Caco-2 (cell line): ENCODE measurements around the gene MYH9. TPM values are rescaled to one million over a fixed set of nuclear protein-coding genes. Genes with fewer than 3 reads are reported as not detected.

ENCODE experiments used
- BruUV-seq: library from RNA; stranded (reverse); fragments of 400-500 nt; replicated peaks from 2 replicates; lab custom pipeline; 2021; lab: Mats Ljungman, UMichigan
- CTCF ChIA-PET: fragments of 300-600 bp; sonication (Branson Sonifier 250); formaldehyde crosslinking; loops from one replicate; lab custom pipeline; 2022; ENCODE audit warnings: antibody characterized with exemption; lab: Charles Lee
- POLR2A ChIA-PET: fragments of 300-600 bp; sonication (Branson Sonifier 250); formaldehyde crosslinking; loops from one replicate; lab custom pipeline; 2022; ENCODE audit warnings: antibody characterized with exemption; lab: Charles Lee
- DNase-seq, 2 experiments: peaks; one replicate each; pipeline versions ENCODE4 v3.0.0 to v3.0.0-alpha.2; 2020 to 2022
- H3K27me3 ChIP-seq: replicated peaks from 2 replicates; pipeline ENCODE4 v1.6.0; 2011; ENCODE audit warnings: low read length; ENCODE audit not compliant: control insufficient read depth, insufficient read depth
- H3K36me3 ChIP-seq: 2 replicates; pipeline ENCODE4 v1.5.1; 2011; ENCODE audit warnings: low read length; ENCODE audit not compliant: control insufficient read depth, insufficient read depth
- H3K4me1 ChIP-seq: fragments of 250-450 bp; sonication (Bioruptor Pico); 2 replicates; pipeline ENCODE4 v1.5.1; 2020; ENCODE audit warnings: mild to moderate bottlenecking
- H3K4me3 ChIP-seq: 2 replicates; pipeline ENCODE4 v1.5.1; 2011; ENCODE audit warnings: low read depth, mild to moderate bottlenecking, control low read depth, low read length
- H3K9me3 ChIP-seq: fragments of 250-450 bp; sonication (Bioruptor Pico); 2 replicates; pipeline ENCODE4 v1.5.1; 2020; ENCODE audit warnings: mild to moderate bottlenecking, moderate library complexity
- H3K27ac Mint-ChIP-seq: one replicate; pipeline ENCODE4 v1.8.0; 2022; ENCODE audit warnings: mixed read lengths; ENCODE audit not compliant: unreplicated experiment
- H3K27me3 Mint-ChIP-seq: one replicate; pipeline ENCODE4 v1.8.0; 2022; ENCODE audit warnings: mixed read lengths; ENCODE audit not compliant: insufficient read depth, unreplicated experiment
- H3K36me3 Mint-ChIP-seq: one replicate; pipeline ENCODE4 v1.8.0; 2022; ENCODE audit warnings: mild to moderate bottlenecking, mixed read lengths; ENCODE audit not compliant: insufficient read depth, unreplicated experiment
- H3K4me1 Mint-ChIP-seq: one replicate; pipeline ENCODE4 v1.8.0; 2022; ENCODE audit warnings: low read depth, mixed read lengths; ENCODE audit not compliant: unreplicated experiment
- H3K4me3 Mint-ChIP-seq: one replicate; pipeline ENCODE4 v1.8.0; 2022; ENCODE audit warnings: mild to moderate bottlenecking, moderate library complexity, mixed read lengths; ENCODE audit not compliant: unreplicated experiment
- H3K9me3 Mint-ChIP-seq: one replicate; pipeline ENCODE4 v1.8.0; 2022; ENCODE audit warnings: mixed read lengths; ENCODE audit not compliant: unreplicated experiment
- intact Hi-C: fragments of 100-400 bp; cut with micrococcal nuclease; formaldehyde crosslinking; loops from one replicate; pipeline ENCODE4 v1.10.0; 2022; ENCODE audit not compliant: unreplicated experiment
- total RNA-seq: library from RNA; stranded (reverse); gene quantifications from 2 replicates; pipeline ENCODE4 v1.2.3, GENCODE V29; 2022
- TF ChIP-seq, protein P1 (sequence below), 2 experiments: fragments of 200-600 bp in 1 of 2; IDR thresholded peaks; 1 replicate in 1 of 2; 2 replicates in 1 of 2; pipeline versions ENCODE4 v1.5.1 to v1.8.0; 2011 to 2022; ENCODE audit warnings: antibody characterized with exemption in 1 of 2, control low read depth in 1 of 2, inconsistent platforms in 1 of 2, low read depth in 1 of 2, low read length in 1 of 2, mild to moderate bottlenecking in 1 of 2, moderate library complexity in 1 of 2; ENCODE audit not compliant: insufficient read depth in 1 of 2, severe bottlenecking in 1 of 2, unreplicated experiment in 1 of 2

The MYH9 gene
- total RNA-seq, 1 experiment from 2014 or later, result 513 TPM

DNA sequence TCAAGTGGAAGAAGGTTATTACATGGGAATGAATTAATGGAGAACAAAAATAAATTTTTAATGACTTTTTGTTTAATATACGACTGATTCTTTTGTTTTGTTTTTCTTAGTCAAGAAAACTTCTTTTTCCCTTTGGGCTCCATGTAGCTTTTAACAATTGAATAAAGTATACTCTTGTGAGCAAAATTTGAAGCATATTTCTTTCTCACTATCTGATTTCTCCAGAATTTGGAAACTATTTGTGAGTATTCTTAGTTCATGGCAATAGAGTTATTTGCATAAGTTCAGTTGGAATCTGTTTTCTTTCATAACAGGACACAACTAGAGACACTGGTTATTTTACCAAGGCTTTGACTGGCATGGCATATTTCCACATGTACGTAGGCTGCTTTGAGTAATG, 138.6 kb downstream of the MYH9 start:
- no TSS peak for BruUV-seq
- H3K9me3 Mint-ChIP-seq, result no peaks in the 10 kb centered on the region
- TF ChIP-seq, protein P1, sequence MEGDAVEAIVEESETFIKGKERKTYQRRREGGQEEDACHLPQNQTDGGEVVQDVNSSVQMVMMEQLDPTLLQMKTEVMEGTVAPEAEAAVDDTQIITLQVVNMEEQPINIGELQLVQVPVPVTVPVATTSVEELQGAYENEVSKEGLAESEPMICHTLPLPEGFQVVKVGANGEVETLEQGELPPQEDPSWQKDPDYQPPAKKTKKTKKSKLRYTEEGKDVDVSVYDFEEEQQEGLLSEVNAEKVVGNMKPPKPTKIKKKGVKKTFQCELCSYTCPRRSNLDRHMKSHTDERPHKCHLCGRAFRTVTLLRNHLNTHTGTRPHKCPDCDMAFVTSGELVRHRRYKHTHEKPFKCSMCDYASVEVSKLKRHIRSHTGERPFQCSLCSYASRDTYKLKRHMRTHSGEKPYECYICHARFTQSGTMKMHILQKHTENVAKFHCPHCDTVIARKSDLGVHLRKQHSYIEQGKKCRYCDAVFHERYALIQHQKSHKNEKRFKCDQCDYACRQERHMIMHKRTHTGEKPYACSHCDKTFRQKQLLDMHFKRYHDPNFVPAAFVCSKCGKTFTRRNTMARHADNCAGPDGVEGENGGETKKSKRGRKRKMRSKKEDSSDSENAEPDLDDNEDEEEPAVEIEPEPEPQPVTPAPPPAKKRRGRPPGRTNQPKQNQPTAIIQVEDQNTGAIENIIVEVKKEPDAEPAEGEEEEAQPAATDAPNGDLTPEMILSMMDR (IDR thresholded peaks at IDR 0.05; ENCODE audit: insufficient read depth in 1 of 2, low read depth in 1 of 2, low read length in 1 of 2, severe bottlenecking in 1 of 2, unreplicated experiment in 1 of 2), result no peak
- Histone ChIP-seq H3K36me3 (no peaks in the 10 kb centered on the region), H3K27me3 (no peaks in the 10 kb centered on the region), H3K4me1 (no peaks in the 10 kb centered on the region), H3K9me3 (no peaks in the 10 kb centered on the region), H3K4me3 (no peak overlapping the region)
- no peaks in the 10 kb centered on the region for H3K4me1 Mint-ChIP-seq
- no peak for DNase-seq
- H3K27ac Mint-ChIP-seq, result no peak overlapping the region
- ChIA-PET CTCF (no interaction called here), POLR2A (no interaction called here)
- intact Hi-C loops, result no loop called here
- no peaks in the 10 kb centered on the region for H3K27me3 Mint-ChIP-seq
- H3K36me3 Mint-ChIP-seq, result no peaks in the 10 kb centered on the region
- H3K4me3 Mint-ChIP-seq, result no peak overlapping the region

DNA sequence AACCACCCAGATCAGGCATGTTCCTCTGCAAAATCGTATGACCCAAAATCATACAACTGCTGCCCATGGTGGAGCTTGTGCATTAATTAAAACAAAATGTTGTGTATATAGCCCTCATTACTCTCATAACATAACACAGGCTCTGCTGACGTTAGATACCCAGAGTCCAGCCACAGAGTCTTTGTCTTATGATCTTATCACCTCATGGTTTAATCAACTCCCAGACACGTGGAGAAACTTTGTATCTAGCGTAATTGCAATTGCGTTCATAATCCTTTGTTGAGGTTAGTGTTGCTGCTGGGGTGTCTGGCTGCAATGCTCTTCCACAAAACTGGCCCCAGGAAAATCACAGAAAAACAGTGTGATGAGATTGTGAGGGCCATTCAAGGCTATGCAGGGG, 139.8 kb downstream of the MYH9 start:
- ChIA-PET CTCF (no interaction called here), POLR2A (no interaction called here)
- no peak overlapping the region for H3K4me3 Mint-ChIP-seq
- DNase-seq, result no peak
- TF ChIP-seq, protein P1 (IDR thresholded peaks at IDR 0.05; ENCODE audit: insufficient read depth in 1 of 2, low read depth in 1 of 2, low read length in 1 of 2, severe bottlenecking in 1 of 2, unreplicated experiment in 1 of 2), result no peak
- intact Hi-C loops, result no loop called here
- no peaks in the 10 kb centered on the region for H3K27me3 Mint-ChIP-seq
- Histone ChIP-seq H3K27me3 (no peaks in the 10 kb centered on the region), H3K36me3 (no peaks in the 10 kb centered on the region), H3K4me3 (no peak overlapping the region), H3K4me1 (no peaks in the 10 kb centered on the region), H3K9me3 (no peaks in the 10 kb centered on the region)
- no peaks in the 10 kb centered on the region for H3K9me3 Mint-ChIP-seq
- no peak overlapping the region for H3K27ac Mint-ChIP-seq
- no peaks in the 10 kb centered on the region for H3K36me3 Mint-ChIP-seq
- BruUV-seq, result no TSS peak
- no peaks in the 10 kb centered on the region for H3K4me1 Mint-ChIP-seq

DNA sequence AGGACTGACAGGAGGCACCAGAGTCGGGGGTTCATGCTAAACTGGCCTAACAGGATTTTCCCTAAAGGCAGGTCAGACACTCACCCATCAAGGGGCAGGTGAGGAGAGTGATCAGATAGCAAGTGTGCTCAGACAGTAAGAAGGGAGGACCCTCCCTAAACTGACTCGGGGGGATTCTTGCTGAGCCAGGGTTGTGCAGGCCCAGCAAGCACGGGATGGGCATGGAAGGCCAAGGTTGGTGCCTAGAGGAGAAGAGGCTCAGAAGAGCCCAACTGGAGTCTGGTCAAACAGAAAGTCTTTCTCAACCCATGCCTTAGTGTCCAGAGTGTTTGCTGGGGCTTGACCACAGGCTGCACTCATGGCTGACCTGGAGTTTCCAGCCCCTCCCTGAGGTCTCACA, 141.0 kb downstream of the MYH9 start:
- no peak overlapping the region for H3K4me3 ChIP-seq
- TF ChIP-seq, protein P1 (IDR thresholded peaks at IDR 0.05; ENCODE audit: insufficient read depth in 1 of 2, low read depth in 1 of 2, low read length in 1 of 2, severe bottlenecking in 1 of 2, unreplicated experiment in 1 of 2), result no peak
- no peaks in the 10 kb centered on the region for H3K27me3 ChIP-seq
- H3K4me1 Mint-ChIP-seq, result no peaks in the 10 kb centered on the region
- no TSS peak for BruUV-seq
- no peaks in the 10 kb centered on the region for H3K27me3 Mint-ChIP-seq
- no peak overlapping the region for H3K27ac Mint-ChIP-seq
- no peaks in the 10 kb centered on the region for H3K4me1 ChIP-seq
- H3K36me3 Mint-ChIP-seq, result no peaks in the 10 kb centered on the region
- no peaks in the 10 kb centered on the region for H3K36me3 ChIP-seq
- no peaks in the 10 kb centered on the region for H3K9me3 Mint-ChIP-seq
- H3K9me3 ChIP-seq, result peaks cover 3% of the 10 kb centered on the region; the same call in 1 of the 2 replicates
- ChIA-PET POLR2A (no interaction called here), CTCF (no interaction called here)
- no peak overlapping the region for H3K4me3 Mint-ChIP-seq
- no peak for DNase-seq
- intact Hi-C loops, result no loop called here
